ENCODE measurements around the gene C16orf90.

Gene C16orf90, protein sequence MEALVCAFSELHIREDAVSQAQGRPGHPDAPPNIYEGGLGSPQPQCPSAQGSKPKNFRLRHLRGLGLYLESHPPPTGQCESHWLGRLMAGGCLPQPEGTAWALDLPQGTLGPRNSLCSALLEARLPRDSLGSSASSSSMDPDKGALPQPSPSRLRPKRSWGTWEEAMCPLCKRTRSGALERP

DNA sequence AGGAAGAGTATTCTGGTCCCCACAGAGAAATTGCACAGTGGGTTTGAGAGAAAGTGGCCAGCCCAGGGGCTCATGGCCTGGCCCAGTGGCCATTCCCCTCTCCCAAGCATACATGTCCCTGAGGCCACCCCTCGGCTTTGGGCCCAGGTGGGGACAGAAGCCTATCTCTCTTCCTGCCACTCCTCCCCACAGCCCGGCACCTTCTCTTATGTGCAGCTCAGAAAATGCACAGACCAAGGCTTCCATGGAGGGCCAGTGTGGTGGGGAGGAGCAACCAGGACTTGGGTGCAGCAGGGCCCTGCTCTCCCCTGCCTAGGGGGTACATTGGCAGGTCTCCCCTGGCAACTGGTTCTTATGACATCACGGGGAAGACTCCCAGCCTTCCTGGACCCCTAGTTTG lies at the start of gene C16orf90:
C16orf90 (minus strand) TSS at position 314 of the 400 bp plus-strand sequence; CDS start at position 246, 68 bp downstream.
- DNase-seq (ENCODE audit: low spot score), result no peak

DNA sequence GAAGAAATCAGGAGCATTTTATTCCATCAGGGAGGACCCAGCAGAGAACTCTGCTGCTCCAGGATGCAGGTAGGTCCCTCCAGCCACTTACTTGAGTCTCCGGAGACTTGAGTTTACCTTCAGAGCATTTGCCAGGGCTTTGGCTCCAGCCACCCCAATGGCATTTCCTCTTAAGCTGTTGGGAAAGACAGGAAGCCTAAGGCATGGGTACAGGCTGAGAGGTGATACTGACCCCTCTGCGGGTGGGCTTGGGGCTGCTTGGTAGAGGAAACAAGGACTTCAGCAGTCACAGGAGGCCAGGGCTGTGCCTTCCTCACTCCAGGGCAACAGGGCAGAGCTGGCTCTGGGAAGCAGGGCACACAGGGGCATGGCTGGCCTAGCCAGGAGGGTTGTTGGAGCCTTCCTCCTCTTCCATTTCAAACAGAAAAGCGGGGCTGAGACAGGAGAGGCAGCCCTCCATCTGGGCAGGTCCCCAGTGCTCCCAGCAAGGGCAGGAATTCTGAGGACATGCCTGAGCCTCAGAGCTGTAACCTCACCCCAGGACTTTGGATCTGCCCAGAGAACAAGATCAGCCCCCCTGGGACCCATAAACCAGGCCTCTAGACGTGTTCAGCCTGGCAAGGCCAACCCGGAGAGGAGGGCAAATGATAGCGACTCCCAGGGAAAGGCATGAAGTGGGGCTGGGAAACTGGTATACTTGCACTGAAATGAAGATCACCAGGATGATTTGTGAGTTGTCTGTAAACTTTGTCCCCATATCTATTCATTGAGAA lies 47.5 kb upstream of the C16orf90 start:
- DNase-seq (ENCODE audit: low spot score), result no peak

DNA sequence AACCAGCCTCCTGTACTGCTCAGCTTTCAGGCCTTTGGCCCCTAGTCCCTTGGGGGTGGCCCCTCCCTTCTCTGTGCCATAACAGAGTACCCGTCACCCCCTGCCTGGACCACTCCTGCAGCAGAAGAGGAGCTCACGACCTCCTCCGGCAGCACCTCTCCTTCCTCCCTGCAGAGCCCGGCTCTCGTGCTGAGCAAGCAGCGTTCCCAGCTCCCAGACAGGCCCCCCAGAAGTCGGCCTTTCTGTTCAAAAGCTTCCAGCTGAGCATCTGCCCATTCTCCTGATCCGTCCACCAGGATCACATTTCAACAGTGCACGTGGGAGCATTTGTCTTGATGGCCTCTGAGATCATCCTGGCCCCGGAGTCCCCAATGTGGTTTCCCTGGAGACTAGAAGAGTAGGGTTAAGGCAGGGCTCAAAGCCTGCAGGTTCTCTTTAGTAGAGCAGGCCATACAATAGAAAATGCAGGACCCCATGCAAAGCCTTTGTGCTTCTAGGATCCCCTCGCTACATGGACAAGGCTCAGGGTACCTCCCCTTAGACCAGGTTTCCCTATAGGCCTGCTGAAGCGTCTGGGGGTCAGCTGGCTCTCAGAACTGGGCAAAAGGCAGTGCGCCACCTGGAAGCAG lies 46.4 kb upstream of the C16orf90 start:
- DNase-seq (ENCODE audit: low spot score), result no peak

DNA sequence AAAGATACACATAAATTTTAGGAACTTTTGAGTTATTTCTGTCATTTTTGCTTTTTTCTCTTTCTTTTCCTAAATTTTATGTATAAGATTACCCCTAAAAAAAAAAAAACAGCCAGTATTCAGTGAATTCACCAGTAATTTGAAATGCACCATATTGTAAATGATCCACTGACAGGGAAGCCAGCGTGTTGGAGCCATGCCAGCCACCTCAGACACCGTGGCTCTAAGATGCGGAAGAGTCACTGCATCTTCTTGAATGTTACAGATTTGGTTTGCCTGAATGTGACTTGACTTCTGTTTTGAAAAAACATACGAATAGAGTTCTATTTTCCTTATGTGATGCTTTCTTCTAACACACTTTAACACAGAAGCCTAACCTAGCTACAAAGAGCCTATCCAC lies 42.9 kb upstream of the C16orf90 start:
- no peak for DNase-seq (ENCODE audit: low spot score)

DNA sequence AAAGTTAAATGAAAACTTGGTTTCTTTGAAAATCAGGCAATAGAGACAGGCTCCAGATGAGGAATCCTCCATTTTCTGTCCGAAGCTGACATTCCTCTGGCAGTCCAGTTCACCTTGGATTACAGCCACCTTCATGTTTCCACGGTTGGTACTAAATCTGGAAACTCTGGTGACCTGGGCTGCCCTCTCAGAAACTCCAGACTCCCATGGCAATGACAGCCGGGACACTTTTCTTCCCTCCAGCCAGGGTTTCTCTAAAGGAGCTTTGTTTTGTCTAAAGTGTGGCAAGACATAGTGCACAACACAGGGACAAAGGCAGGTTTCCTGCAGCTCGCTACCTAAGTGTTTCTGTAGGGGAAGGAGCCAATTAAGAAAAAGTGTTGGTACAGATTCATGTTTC lies 41.6 kb upstream of the C16orf90 start:
- DNase-seq (ENCODE audit: low spot score), result no peak

DNA sequence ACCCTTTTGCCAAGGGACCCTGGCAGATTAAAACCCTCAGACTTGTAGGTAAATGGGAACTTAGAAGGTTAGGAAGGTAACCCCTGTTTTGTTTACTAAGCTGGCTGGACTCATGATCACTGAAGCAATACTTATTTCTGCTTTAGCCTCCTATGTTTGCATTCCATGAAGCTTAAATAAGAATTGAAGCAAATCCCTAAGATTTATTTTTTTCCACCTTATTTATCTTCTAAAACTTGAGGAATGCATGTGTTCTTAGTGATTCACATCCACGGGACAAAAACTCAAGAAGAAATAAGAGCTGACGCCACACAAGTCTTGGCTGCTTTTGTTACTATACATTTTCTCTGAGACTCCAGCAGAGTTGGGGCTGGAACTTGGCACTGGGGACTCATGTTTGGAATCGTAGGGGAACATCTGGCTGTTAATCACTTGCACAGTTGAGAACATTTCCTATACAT lies 41.0 kb upstream of the C16orf90 start:
- no peak for DNase-seq (ENCODE audit: low spot score)

DNA sequence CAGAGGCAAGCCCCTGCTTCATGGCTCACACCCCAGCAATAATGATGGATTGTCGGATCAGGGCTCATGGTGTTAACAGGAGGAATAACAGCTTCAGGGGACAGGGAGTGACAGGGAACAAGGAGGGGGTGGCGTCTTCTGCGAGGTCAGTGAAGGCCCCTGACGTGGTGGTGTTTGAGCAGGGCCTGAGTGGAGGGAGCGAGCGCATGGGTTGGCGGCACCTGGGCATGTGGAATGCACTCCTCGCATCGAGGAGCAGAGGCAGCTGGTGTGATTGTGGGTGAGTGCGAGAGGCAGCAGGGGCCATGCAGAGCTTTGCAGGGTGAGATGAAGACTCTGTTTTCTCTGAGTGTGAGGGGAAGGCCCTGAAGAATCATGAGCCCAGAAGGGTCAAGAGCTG lies 38.8 kb upstream of the C16orf90 start:
- DNase-seq (ENCODE audit: low spot score), result no peak

DNA sequence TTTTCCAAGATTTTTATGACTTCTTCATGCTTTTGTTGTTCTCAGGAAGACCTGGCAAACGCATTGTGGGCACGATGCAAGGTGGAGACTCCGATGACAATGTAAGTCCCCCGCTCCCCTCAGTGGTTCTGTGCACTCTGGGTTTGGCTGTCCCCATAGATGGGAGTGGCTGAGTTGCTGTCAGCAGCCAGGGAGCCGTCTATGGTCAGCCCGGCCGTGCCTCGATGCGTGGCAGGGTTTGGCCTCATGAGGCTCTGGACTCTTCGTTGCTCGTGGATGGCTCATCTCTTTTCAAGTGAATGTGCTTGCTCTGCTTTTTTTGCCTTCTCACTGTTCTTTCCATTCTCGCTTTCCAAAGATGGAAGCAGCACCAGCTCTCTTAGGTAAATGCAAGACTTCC lies 37.5 kb upstream of the C16orf90 start:
- no peak for DNase-seq (ENCODE audit: low spot score)

DNA sequence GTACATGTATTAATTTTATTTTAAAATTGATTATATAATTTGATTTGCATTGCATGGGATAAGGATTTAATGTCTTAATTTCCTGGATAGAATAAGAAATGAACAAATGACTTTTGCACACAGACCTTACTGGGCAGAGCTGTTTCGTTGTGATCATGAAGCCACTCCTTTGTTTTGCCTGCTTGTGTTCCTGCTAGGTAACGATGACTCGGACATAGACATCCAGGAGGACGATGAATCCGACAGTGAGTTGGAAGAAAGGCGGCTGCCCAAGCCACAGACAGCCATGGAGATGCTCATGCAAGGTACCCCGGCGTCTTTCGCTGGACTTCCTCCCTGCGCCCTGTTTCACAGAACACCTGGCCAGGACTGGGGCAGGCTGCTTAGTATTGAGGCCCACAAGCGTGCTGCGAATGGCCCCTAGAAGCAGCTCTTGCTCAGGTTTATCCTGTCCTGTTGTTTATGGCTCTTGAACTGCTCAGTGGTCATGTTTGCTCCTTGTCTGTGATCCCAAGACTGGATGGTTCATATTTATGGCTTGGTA lies 35.2 kb upstream of the C16orf90 start:
- no peak for DNase-seq (ENCODE audit: low spot score)

DNA sequence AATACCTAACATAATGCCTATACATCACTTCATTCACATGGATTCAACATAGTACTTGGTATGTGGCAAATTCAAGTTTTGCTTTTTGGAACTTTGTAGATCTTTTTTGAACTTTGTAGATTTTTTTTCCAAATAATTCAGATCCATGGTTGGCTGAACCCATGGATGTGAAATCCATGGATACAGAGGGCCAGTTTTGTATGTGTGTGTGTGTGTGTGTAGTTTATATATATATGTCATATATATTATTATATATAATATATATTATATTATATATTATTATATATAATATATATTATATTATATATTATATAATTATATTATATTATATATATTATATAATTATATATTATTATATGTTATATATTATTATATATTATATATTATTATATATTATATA lies 33.9 kb upstream of the C16orf90 start:
- DNase-seq (ENCODE audit: low spot score), result no peak

DNA sequence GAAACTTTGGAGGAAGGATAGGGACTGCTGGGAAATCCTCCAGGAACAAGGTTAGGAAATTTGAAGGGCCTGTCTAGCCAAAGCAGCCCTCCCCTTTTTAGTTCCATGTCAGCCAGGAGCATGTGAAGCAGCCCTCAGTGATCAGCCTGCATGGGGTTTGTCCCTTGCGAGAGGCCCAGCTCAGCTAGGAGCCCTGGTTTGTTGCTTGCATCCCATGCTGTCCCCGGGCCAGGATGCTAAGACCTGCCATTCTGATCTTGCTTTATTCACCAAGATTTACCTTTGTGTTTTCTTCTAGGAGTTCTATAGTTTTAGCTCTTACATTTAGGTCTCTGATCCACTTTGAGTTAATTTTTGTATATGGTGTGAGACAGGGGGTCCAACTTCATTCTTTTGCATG lies 33.1 kb upstream of the C16orf90 start:
- DNase-seq (ENCODE audit: low spot score), result no peak

DNA sequence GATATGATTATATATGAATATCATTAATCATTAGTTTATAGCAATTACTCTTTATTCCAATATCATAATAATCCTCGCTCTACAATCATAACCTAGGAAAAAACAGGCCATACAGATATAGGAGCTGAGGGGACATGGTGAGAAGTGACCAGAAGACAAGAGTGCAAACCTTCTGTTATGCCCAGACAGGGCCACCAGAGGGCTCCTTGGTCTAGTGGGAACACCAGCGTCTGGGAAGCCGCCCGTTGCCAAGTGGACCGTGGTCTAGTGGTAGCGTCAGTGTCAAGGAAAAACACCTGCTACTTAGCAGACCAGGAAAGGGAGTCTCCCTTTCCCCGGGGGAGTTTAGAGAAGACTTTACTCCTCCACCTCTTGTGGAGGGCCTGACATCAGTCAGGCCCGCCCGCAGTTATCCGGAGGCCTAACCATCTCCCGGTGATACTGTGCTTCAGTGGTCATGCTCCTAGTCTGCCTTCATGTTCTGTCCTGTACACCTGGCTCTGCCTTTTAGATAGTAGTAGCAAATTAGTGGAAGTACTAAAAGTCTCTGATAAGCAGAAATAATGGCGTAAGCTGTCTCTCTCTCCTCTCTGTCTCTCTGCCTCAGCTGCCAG lies 32.0 kb upstream of the C16orf90 start:
- peak; percentile 74 for DNase-seq (ENCODE audit: low spot score)

DNA sequence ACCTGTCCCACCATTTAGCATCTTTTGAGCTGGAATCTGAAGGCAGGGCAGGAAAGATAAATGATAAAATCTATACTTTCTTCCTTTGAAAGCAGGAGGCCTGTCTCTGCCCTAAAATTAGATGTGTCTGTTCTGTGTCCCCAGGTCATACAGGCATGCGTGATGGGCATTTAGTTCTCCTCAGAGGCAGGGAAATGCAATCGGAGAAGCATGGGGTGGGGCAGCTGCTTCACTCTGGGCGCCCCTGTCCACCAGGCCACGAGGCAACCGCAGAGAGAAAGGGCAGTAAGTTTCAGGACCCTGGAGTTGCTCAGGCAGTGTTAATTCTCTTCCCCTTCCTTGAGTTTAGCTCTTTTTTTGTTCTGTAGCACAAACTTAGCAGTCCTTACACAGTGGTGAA lies 30.7 kb upstream of the C16orf90 start:
- DNase-seq (ENCODE audit: low spot score), result no peak

DNA sequence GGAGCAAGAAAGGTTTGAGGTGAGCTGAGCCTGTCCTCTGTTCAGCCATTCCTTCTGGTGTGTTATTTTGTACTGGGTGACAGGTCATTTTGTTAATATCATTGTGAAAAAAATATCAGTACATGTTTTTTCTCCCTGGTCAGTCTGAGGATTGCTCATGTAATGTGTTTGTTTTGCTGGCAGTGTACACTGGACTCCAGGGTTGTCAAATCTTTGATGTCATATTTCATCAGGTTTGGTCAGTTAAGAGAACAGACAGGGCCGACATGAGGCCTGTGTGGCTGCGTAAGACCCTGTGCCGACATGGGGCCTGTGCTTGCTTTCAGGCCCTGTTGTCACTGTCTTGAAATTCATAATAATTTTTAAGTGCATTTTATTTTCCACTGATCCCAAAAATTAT lies 28.0 kb upstream of the C16orf90 start:
- DNase-seq (ENCODE audit: low spot score), result no peak

DNA sequence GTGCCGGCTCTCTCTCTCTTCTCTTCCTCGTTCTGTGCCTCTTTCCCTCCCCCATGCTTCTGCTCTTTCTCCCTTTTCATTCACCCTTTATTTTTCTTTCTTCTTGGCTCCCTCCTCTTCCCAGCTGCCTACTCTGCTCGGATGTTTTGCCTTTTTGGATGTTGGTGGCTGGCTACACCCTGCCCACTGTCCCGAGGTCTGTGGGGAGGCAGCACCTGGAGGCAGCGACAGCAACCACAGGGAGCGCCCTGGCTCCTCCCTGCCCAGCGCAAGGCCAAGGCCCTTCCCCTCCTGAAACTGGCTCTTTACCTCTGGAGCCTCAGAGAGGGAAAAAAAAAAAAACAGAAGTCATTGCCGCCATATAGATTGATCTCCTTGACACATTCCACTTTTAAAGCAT lies 25.6 kb upstream of the C16orf90 start:
- DNase-seq (ENCODE audit: low spot score), result no peak

DNA sequence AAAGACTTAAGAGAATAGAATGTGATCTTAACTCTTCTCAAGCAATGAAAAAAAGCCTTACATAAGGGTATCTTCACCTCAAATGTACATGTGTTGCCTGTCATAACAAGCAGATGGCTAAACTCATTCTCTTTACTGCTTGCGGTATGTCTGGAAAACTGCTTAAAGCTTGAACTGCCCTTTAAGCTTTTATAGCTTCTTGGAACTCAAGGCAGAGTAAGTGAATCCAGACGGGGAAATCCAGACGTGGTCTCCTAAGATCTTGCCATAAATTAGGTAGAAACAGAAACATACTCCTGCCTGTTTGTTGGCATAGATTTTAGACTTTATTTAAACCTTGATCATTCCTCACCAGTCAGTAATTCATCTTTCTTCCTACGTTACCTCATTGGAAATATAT lies 25.1 kb upstream of the C16orf90 start:
- no peak for DNase-seq (ENCODE audit: low spot score)

DNA sequence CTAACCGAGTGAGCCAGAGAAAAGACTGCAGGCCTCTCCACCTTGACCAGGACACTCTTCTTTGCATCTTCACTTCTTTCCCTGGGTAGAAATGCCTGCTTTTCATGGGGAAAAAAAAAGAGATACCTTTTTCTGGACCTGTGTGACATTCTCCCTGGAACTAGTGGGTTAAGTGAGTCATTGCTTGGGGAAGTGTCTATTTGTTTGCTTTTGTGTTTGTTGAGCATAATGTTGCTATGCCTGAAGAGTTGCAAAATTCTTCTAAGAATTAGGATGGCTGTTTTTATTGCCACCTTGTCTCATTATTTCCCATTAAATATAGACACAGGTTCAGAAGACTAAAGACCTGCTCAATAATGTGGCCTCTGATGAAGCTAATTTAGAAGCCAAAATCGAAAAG lies 24.3 kb upstream of the C16orf90 start:
- no peak for DNase-seq (ENCODE audit: low spot score)

DNA sequence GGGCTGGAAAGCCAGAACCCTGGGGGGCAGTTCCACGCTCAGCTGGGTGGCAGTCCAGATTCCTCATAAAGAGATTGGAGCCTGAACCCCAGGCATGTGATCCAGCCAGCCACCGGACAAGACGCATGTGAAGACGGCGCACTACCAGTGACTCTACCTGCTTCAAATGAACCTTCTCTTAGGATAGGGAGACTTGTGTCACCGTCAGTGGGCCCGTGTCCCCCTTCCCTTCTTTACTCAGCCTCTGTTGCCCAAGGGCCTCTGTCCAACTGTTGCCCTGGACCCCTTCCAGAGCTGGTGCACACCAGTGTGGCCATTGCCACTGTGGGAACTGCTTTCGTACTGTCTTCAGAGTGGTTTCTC lies 23.7 kb upstream of the C16orf90 start:
- no peak for DNase-seq (ENCODE audit: low spot score)

DNA sequence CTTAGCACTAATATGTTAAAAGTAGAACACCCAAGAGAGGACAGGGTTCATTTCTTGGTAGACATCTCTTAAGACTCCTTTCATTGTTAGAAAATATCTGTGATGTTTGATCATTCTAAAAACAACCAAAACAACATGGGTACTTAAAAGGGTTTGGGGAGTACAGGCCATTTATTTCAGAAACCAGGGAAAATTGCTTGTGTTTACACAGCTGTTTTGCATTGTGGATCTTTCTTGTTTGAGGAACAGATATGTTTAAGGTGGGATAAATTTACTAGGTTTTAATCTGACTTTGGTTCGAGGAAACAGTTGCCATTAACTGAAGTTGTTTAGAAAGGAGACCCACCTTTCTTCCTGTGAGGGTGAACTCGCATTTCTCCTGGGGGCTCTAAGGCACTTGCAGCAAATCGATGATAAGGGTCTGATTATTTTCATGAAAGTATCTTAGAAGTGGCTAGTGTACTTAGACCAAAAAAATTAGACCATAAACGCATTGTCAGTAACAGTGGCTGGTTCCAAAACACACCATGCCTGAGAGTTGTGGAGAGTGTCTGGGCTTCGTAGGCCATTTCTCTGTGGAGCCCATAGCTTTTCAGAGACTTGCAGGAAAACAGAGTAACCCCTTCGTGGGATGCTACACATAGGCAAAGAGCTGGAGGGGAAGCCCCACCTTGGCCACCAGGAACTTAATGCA lies 23.1 kb upstream of the C16orf90 start:
- no peak for DNase-seq (ENCODE audit: low spot score)

DNA sequence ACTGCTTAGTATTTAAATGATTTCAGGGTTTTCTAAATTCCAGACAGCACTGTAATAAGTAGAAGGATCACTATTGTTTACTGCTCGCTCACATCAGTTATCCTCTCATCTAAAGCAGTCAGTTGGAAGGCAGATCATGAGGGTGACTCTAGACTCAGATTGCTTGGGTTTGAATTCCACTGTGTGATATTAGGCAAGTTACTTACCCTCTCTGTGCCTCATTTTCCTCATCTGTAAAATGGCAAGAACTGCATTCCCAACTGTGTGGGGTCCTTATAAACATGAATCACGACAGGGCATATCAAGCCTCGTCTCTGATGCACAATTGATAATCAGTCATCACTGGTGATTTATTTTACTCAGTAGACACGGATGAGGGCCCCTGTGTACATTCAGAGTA lies 20.6 kb upstream of the C16orf90 start:
- DNase-seq (ENCODE audit: low spot score), result no peak

DNA sequence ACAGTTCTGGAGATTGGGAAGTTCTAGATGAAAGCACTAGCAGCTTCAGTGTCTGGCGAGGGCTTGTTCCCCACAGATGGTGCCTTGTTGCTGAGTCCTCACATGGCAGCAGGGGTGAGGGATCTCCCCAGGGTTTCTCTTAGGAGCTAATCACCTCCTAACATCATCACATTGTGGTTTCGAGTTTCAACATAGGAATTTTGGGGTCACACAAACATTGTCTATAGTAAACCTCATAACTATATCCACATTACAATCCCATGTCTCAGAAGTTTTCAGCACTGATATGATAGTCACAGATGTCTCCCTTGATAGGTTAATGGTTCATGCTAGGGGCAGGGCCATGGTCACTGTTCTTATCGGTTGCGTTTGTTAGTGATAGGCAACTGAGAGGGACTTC lies 19.3 kb upstream of the C16orf90 start:
- no peak for DNase-seq (ENCODE audit: low spot score)

DNA sequence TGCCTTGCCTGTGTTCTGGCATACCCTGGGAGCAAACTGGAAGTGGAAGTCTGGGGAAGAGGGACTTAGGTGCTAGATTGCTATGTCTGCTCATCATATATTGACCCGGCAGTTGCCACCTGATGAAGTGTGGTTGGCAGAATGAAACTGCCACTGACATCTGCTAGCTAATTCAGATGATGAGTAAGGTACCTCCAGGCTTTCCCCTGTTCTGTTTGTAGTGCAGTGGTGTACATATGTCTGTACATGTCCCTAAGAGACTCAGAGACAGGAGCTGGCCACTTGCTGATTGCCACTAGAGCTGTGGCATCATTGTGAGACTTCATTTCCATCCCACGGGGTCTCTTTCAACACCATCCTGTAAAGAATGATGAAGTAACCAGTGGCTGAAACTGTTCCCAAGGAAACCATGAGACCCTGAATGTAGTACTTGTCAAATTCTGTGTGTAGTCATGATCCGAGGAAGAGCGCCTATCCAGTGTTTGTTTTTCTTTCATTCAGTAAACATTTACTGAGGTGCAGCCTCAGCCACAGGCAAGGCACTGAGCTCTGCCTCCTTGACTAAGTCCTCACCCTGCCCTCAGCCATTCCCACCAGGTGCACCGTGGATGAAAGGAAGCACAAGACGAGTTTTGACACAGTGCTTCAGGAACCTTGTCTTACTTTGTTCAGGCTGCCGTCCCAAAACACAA lies 18.7 kb upstream of the C16orf90 start:
- DNase-seq (ENCODE audit: low spot score), result no peak

Data from NAMALWA (cell line).